Activated CD4-positive, CD25-positive, alpha-beta regulatory T cell treated with anti-CD3 and anti-CD28 coated beads, Interleukin-2, amount 50 U/mL, for 72 hours (primary cell): Measurements from ENCODE around the gene DGAT2.

Source experiments
- DNase-seq: peaks from one replicate; pipeline ENCODE4 v3.0.0; 2021

DGAT2 gene

DNA sequence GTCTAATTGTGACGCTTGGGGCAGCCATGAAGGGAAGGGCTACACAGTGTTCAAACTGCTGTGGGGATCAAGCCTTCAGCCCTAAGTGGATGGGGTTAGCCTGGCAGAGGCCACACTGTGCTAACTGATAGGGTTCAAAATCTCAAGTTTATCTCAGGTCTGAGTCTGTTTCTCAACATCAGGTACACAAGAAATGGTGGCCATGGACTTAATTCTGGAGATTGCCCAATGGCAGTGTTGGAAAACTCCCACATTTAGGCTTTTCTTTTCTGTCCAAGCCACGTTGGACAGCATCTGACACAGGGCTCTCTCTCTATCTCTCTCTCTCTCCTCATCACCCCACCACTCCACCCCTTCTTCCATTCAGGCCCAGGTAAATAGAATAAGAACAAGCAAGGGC is 10.9 kb upstream of the DGAT2 start:
- DNase-seq: no peak

DNA sequence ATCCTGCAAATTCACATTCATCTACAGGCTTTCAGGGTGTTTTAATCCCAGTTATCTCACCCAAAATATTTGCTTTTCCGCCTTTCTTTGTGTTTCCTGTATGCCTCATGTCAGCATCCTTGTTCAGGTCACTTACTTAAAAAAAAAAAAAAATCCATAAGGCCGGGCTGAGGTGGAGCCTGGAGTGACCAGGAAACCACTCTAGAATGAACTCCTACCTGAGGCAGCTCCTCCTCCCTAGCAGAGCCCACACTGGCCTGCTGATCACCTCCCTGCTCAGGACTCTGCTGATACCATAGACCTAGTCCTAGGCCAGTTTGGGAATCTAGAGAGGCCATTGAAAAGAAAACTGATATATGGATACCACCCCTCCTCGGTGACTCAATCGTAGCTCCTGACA is 8.7 kb upstream of the DGAT2 start:
- DNase-seq: no peak

DNA sequence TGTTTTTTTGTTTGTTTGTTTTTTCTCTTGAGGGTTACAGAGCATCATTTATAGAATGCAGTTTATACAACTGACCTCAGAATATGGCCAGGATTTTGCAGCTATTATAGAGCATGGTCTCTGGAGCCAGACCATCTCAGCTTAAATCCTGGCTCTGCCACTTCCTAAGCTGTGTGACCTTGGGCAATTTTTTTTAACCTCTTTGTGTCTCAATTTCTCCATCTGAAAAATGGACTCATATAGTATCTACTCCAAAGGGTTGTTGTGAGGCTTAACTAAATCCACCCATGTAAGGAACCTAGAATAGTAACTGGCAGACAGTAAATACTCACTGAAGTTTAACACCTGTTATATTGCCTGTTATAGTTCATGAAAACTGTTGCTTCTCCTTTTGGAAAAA is 8.3 kb upstream of the DGAT2 start:
- DNase-seq: no peak

DNA sequence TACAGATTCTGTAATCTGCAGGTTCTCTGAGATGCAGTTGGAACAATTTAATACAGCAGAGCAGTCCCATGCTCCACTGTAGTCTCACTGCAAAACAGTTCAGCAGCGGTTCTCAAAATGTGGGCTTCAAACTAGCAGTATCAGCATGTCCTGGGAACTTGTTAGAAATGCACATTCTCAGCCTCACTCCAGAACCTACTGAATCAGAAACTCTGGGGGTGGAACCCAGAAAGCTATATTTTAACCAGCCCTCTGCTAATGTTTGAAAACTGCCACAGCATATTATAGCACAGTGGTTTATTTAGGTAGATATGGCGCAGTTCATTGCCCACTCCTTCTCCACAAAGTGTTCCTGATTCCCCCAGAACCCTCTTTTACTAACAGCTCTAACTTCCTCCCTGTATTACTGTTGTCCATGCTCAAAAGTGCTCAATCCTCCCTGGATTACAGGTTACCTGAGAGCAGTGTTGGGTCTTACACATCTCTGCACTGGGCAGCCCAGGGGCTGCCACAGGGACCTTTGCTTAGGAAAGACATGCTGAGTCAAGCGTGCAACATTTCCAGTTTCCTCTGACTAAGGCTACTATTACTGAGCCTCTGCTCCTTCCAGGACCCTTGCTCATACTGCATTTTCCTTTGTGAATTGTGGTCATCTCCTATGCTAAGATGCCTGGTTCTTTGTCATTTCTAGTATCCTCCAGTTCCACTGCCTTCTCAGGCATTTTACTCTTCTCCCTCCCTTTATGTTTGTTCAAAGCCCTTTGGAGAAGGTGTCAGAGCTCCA is 7.7 kb upstream of the DGAT2 start:
- no peak for DNase-seq

DNA sequence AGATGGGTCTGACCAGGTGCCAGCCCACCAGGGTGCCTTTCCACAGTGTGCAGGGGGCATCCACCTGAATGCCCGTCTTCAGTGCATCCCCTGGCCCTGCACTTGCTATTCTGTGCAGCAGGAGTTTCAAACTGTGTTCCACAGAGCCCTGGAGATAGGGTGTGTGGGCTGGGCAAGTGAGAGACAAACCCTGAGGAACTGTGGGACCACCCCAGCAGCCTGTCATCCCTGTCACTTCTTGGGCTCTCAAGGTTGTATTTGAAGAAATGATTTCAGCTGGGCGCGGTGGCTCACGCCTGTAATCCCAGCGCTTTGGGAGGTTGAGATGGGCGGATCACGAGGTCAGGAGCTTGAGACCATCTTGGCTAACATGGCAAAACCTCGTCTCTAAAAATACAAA is 6.4 kb upstream of the DGAT2 start:
- peak; percentile 14 for DNase-seq

DNA sequence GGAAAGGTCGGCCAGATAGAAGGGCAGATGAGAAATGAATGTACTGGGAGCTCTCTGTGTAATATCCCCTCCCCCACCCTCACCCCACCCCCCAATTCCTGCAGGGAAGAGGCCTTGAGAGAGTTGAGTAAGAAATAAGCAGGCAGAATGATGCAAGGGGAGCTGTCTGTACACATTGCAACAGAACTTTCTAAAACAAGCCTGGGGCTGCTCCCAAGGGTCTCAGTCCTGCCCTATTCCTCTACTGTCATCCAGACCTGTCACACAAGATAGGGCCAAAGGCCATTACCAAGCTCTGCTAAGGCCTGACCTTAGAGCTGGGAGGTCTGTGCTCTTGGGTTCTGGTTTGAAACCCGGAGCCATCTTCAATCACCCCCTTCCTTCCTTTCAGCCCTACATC is 5.7 kb upstream of the DGAT2 start:
- DNase-seq: no peak

DNA sequence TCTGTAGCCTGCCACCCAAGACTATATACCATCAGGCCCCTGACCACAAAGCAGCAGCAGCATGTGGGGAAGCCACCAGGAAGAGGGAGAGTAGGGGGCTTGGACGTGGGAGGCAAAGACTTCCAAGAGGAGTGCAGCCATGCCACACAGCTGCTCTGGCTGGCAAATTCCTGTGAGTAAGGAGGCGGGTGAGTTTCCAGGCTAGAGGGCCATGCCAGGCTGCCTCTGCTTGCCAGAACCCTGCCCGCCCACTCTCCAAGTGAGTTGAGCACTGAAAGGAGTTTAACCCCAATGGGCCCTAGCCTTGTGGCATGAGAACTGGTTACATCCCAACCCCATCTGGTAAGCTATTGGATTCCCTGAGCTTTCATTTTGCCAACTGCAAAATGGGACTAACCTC is 4.7 kb upstream of the DGAT2 start:
- DNase-seq: no peak

DNA sequence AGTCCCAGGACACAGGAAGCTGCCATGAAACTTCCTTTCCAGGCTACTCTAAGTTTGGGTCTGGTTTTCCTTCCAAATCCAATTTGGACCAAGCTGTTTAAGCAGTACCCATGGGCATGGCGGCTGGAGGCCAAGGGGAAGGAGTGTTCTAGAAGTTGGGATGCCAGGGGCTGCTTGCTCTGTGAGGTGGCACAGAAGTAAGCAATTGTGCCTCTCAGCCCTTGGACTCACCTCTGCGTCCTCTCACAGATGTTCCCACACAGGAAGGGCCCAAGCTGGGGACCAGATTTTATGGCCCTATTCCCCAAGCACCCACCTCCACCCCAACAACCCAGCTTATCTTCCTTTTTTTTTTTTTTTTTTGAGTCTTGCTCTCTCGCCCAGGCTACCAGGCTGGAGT is 3.5 kb upstream of the DGAT2 start:
- no peak for DNase-seq

DNA sequence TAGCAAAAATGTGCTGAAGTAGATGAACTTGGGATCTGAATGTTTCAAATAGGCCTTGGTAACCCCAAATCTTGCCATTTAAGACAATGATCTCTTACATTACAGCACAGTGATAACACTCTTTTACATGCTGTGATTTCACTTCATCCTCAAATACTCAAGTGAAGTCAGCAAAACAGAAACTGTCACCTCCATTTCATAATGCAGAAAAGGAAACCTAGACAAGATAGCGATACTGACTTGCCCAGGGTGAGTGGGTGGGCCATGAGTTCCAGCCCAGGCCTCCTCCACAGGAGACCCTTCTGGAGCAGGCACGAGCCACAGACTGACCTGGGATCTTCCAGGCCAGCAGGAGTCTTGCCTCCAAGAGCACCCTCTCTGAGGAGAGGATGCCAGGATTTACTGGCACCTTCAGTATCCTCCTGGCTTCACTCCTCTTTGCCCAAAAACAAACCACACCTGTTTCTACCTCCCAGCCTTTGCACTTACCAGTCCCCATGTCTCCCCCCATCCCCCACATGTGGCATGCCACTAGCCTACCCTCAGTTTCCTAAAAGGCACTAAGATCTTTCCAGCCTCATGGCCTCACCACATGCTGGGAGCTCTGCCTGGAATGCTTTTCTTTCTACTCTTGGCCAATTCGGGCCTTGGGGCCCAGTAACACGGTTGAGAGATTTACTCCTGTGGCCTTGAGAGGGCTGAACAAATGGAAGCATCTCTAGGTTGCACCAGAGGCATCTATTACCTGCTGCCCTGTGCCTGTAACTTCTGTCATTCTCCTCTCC is 1.9 kb upstream of the DGAT2 start:
- no peak for DNase-seq

DNA sequence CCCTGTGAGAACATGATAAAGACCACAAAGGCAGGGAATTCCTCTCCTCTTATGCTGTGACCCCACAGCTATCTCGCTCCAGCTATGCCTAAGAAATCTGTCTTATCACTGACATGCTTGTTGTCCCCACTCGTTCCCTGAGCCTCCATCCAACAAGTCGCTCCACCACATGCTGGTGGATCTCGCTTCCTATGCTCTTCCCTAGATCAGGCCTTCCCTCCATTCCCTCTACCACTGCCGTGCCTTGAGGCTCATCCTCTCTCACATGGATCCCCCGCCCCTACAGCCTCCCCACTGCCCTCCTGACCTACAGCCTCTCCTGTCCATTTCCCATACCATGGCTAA is 1.4 kb upstream of the DGAT2 start:
- DNase-seq: no peak

DNA sequence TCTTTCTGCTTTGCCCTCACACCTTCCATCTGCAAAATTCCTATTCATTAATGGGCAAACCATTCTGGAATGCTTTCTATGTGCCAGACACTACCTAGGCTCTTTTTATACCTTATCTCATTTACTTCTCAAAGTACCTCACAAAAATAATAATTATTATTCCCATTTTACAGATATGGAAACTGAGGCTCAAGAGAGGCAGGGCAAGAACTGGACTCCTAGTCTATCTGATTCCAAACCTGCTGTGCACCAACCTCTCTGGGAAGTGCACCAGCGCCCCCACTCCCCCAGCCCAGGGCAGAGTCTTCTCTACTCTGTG is 826 bp upstream of the DGAT2 start:
- DNase-seq: no peak

DNA sequence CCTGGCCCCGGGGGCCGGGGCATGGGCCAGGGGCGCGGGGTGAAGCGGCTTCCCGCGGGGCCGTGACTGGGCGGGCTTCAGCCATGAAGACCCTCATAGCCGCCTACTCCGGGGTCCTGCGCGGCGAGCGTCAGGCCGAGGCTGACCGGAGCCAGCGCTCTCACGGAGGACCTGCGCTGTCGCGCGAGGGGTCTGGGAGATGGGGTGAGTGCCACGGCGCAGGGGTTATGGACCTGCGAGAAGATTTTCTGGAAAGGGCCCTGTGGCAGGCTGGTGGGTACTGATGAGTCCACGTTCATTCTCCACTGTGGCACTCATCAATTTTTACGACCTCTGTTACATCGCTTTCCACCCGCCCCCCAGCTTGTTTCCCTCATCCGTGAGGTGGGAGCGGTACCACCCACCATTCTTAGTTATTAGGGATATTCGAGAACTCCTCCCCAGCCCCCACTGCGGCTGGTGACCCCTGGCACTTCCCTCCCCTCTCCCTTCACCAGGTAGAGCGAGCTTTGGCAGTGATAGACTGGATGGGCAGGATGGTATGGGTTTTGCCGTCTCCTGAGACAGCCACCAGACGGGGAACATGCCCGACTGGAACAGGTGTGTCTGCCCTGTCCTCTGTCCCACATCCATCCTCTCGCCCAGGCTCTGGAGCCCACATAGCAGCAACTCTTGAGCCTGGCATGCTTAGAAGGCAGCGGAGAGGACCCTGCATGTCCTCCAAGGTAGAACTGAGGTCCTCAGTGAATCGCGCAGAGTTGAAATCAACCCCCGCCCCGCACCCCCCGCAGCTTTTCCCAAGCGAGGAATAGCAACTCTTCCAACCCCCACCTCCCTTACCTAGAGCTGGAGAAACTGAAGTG is 562 bp downstream of the DGAT2 start:
- DNase-seq: no peak

DNA sequence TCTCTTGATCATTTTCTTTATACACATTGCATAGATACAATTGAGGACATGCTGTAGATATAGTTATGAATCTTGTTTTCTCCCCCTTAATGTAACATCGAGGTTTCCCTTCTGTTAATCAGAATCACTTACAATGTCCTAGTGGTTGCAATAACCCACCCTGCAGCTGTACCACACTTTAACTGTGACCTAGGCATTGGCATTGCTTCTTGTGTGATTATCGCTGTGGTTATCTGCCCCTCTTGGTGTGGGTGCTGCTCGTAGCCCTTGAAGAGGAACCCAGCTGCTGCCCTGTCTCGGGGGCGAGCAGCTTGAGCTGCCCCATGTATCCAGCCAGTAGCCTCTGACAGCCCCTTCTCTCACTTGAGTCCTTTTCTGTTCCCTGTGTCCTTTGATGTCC is 1.5 kb downstream of the DGAT2 start:
- DNase-seq: no peak

DNA sequence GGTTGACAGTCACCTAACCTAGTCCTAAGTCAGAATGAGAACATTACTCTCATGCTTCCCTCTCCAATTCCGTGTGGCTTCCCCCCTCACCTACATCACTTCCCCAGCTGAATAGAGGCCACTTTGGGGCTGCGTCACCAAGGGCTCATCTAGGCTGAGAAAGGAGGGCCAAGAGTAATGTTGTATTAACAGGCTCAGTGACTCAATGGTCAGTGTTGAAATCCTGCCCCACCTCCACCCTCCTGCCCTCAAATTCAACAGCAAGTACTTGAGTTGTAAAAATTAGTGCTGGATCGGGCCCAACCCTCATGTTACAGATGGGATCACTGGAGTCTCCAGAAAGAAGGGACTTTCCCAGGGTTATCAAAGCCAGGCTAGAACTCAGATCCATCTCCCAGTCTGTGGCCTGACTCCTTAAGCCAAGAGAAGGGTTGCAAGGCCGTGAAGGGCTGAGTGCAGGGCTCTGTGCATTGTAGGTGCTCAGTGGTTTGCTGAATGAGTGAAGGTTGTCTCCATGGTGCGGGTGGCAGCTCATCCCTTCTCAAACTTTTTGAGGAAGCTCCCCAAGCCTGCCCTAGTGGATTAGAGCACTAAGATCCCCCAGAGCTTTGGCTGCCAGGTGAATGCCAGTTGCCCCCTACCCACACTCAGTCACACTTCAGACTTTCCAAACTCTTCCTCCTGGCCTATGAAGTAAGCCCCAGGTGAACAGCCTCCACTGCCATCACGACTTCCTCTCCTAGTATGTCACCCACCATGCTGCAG is 3.2 kb downstream of the DGAT2 start:
- DNase-seq: no peak

DNA sequence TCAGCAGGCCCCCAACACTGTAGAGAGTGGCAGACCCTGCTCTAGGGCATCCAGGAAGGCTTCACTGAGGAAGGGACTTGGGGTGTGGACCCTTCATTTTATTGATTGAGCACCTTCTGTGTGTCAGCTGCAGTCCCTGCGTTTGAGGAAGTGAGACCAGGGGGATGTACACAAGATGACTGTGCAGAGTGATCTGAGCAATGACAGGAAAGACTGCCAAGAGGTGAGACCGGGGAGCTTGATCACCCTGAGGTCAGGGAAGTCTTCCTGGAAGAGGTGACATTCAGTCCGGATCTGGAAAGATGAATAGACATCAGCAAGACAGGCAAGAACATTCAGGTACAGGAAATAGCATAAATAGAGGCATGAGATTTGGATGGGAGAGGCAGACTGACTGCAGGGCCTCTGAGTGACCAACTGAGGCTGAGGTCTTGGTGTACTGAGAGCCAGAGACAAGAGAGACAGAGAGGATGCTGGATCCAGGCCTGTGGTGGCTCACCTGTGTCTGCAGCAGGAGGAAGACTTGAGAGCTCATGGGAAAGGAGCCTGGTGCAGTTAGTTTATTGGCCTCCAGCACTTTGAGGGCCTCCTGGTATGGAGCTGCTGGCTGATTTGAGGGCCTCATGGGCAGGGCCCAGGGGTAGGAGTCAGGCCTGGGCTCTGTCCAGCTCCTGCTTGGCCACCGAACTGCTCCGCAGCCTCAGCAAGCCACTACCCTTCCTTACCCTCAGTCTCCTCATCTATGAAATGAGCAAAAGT is 5.2 kb downstream of the DGAT2 start:
- no peak for DNase-seq

DNA sequence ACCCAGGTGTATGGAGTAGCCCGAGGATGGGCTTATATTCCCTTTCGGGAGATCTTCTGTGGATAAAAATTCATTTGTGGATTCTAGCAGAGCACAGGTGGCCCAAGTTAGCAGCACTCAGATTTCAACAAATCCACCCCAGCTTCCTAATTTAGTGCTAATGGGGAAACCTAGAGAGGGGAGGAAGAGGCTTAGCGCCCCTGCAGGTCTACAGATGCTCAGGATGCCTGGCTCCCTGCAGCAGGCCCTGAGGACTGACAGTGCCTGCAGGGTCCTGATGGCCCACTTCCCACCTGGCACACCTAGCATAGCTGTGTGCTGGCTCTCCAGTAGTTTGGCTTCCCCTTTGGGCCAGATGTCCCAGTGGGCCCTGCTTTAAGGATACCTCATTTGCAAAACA is 6.5 kb downstream of the DGAT2 start:
- DNase-seq: no peak

DNA sequence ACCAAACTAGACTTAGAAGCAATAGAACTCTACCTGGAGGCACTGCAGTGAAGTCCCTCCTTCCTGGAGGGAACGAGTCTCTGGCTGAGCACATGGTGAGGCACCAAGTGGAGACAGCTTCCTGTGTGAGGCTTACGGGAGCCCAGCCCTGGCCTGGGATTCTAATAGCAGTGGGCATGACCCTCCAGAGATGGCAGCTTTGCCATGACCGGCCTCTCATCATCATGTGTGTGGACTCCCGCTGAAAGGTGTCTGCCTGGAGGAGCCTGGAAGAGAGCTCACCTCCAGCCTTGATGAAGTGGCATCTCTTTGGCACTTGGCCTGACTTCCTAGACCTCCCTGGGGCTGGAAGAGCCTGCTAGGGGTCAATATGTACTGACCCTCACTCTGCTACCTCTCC is 8.0 kb downstream of the DGAT2 start:
- DNase-seq: no peak

DNA sequence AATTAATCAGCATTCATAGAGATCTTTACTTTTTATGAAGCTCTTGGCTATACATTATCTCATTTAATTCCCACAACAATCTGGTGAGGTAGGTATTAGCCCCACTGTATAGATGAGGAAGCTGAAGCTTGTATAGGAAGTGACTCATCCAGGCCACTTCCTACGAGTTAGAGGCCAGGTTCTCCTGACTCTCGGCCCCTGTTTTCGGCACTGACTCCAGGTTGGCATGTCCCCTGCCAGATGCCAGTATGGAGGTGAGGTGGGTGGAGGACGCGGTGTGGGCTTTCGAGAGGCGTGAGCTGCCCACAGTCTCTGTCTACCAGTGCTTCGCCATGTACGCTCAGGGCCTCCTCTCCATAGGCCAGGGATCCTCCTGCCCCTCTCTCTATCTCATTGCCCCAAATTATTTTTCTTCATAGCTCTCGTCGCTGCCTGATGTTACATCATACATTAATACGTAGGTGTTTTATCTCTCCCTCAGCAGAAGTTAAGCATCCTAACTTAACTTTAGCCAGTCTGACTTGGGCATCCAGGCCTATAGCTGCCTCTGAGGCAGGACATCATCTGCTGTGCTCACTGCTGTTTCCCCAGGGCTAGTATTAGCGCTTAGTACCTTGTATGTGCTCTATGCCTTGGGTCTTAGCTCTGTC is 9.0 kb downstream of the DGAT2 start:
- DNase-seq: no peak

DNA sequence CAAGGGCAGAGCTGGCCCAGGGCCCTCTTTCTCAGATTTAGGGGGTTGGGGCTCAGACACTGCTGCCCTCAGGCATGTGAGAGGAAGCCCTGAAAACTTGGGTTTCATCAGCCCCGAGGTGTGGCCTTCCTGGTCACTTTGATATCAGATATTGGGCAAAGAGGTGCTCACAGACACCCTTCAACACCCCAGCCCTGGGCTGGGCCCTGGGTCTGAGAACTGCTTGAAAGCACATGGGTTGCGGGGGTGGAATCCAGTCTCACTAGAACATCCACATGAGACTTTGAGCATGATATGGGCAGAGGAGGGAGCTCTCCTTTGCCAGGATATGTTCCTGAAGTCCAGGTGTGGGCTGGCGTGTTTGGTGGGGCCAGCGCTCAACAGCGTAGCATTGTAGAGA is 10.4 kb downstream of the DGAT2 start:
- no peak for DNase-seq

DNA sequence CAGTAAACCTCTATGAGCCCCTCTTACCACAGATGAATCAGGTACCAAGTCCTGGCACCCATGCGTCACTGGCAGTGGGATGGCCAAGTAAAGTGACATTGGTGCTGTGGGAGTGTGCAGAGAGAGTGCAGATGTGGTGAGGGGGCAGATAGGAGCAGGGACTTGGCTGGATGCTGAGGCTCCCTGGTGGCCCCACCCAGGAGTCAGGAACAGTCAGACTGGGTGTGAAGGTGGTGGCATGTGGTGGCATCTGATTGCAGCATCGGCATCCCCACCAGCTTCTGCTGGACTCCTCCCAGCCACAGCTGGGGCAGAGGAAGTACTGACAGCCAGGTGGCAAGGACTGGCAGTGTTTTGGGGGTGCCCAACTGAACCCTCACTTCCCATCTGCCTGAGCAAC is 11.4 kb downstream of the DGAT2 start:
- DNase-seq: no peak

DNA sequence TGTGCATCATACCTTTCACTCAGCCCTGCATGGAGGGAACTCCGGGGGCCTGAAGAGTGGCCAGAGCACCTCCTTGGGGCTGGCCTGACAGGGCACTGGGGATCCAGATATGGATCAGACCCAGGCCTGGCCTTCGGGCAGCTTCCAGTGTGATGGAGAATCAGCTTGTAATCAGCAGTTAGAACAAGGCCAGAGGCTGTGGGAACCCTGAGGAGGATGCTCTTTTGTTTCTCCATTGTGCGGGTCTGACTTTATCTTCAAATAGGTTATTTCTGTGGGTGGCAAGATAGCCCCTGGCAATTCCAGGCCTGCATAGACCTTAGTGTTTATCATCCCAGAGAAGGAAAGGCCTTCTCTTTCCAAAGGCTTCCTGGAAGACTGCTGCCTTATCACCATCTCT is 12.3 kb downstream of the DGAT2 start:
- no peak for DNase-seq

DNA sequence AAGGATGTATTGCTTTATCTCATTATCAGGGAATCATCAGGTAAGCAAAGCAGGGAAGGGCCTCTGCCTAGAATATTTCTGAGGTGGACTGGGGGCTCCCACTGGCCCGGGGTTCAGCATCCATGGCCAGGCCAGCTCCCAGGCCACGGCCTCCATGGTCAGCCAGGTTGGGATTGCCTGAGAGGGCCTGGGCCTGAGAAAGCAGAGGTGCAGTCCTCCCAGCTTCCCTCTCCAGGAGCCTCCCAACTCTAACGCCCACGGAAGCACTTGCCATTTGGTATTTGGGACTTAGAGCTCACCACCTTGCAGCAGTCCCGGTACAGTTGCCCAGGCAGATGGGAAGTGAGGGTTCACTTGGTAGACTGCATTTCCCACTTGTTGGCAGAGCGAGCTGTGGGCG is 12.7 kb downstream of the DGAT2 start:
- DNase-seq: no peak
